IPS-18c (cell line): Measurements from ENCODE around the gene MALRD1.

ENCODE experiments used
- H3K4me3 ChIP-seq: 2 replicates; pipeline ENCODE4 v1.7.0; 2013; ENCODE audit warnings: low read depth, mild to moderate bottlenecking, low read length, moderate library complexity; ENCODE audit not compliant: insufficient read depth
- H3K9me3 ChIP-seq: one replicate; pipeline ENCODE4 v1.6.1; 2013; ENCODE audit warnings: mild to moderate bottlenecking, low read length, moderate library complexity; ENCODE audit not compliant: control insufficient read depth, insufficient read depth

The MALRD1 gene

DNA sequence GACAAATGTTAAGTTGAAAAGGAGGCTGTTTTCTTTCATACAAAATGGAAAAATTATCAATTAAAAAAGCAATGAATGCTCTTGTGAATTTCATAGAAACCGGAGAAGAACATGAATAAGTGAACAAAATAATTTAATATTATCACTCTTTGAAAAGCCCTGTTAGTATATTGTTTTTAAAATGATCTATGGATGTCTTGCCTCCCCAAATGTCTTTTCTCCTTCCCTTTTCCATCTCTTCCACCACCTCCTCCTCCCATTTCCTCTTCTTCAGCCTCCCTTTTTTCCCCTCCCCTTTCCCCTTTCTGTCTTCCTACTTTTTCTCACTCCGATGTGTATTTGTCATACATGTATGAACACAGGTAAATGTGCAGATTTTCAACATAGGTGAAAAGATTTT is 234.7 kb downstream of the MALRD1 start:
- Histone ChIP-seq H3K4me3 (no peak overlapping the region), H3K9me3 (no peaks in the 10 kb centered on the region)

- Histone ChIP-seq H3K9me3 (no peaks in the 10 kb centered on the region), H3K4me3 (no peak overlapping the region)
Observed at GRCh38 chr10:19283786-19284185, 235.2 kb downstream of the MALRD1 start.

- H3K9me3 ChIP-seq, result no peaks in the 10 kb centered on the region
- no peak overlapping the region for H3K4me3 ChIP-seq
Observed at GRCh38 chr10:19290770-19291169, 242.2 kb downstream of the MALRD1 start.

- Histone ChIP-seq H3K9me3 (no peaks in the 10 kb centered on the region), H3K4me3 (no peak overlapping the region)
Observed at GRCh38 chr10:19294233-19294632, 245.6 kb downstream of the MALRD1 start.

DNA sequence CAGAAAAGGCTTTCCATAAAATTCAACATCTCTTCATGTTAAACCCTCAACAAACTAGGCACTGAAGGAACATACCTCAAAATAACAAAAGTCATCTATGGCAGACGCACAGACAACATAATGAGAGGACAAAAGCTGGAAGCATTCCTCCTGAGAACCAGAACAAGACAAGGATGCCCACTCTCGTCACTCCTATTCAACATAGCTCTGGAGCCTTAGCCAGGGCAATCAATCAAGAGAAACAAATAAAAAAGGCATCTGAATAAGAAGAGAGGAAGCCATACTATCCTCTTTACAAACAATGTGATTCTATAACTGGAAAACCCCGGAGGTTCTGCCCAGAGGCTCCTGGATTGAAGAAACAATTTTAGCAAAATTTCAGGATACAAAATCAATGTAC is 251.0 kb downstream of the MALRD1 start:
- H3K4me3 ChIP-seq, result no peak overlapping the region

GRCh38 chr10:19302117-19302516 is 253.5 kb downstream of the MALRD1 start:
- no peaks in the 10 kb centered on the region for H3K9me3 ChIP-seq
- H3K4me3 ChIP-seq, result no peak overlapping the region

More for the DNA sequence above, 251.0 kb downstream of the MALRD1 start:
- no peaks in the 10 kb centered on the region for H3K9me3 ChIP-seq

DNA sequence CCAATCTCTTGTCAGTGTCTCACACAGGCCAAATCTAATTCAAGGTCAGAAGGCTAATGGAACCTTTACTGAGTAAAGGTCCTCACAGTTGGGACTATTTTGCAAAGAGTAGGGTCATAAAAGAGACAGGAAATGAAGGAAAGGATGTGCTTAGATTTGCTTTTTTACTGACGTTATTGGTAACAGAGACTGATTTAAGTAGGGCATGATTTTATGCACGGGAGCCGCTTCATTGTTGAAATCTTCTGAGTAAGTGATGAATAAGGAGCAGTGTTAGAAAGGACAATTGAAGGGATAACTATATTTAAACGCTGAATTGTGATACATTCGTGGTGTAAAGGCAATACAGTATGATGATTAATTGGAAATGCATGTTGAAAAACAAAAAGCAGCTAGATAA is 261.5 kb downstream of the MALRD1 start:
- Histone ChIP-seq H3K9me3 (no peaks in the 10 kb centered on the region), H3K4me3 (no peak overlapping the region)

DNA sequence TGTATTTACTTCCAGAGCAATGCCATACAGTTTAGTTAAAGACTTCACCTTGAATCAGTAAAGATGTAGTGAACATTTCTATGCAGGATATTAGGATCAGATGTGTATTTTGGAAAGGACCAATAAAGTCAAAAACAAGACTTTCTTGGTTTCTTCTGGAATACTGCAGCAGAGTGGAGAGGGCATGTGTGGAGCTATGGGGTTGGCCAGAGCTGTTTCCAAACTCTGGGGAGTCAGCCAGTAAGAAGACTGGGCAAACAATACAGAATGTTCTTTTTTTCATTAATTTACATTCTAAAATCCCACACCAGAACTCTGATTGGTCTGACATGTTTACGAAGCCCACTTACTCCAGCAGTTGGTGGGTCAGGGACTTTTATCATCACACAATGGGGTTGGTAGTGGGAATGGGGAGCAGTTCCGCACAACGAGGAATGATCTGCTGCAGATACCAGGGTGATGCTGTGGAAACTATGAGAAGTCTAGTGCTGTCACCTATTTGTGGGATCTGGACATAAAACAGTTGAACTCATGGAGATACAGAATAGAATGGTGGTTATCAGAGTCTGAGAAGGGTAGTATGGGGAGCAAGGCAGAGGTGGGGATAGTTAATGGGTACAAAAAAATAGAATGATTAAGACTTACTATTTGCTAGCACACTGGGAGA is 267.7 kb downstream of the MALRD1 start:
- no peak overlapping the region for H3K4me3 ChIP-seq
- no peaks in the 10 kb centered on the region for H3K9me3 ChIP-seq

DNA sequence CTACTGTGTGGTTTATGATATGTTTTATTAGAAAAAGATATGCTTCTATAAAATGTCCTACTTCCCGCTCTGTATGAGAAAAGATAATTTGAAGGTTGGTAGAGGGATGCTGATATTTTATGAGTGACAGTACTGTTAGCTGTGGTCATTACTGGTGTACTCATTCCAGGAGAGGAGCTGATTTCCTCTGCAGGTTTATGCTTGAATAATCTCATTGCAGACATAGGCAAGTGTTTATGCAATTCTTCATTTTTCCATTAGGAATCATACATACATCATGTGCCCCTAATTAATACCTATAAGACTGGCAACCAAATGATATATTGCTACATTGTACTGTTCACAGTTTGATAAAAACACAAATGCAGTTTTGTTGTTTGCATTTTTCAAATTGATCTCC is 269.4 kb downstream of the MALRD1 start:
- Histone ChIP-seq H3K9me3 (no peaks in the 10 kb centered on the region), H3K4me3 (no peak overlapping the region)

- no peaks in the 10 kb centered on the region for H3K9me3 ChIP-seq
Observed at GRCh38 chr10:19325581-19325980, 277.0 kb downstream of the MALRD1 start.

GRCh38 chr10:19328582-19328981 is 280.0 kb downstream of the MALRD1 start:
- H3K9me3 ChIP-seq, result no peaks in the 10 kb centered on the region
- no peak overlapping the region for H3K4me3 ChIP-seq

More at GRCh38 chr10:19325581-19325980, 277.0 kb downstream of the MALRD1 start:
- no peak overlapping the region for H3K4me3 ChIP-seq

GRCh38 chr10:19329475-19329874 is 280.9 kb downstream of the MALRD1 start:
- Histone ChIP-seq H3K9me3 (no peaks in the 10 kb centered on the region), H3K4me3 (no peak overlapping the region)

- H3K4me3 ChIP-seq, result no peak overlapping the region
- no peaks in the 10 kb centered on the region for H3K9me3 ChIP-seq
Observed at GRCh38 chr10:19332304-19332703, 283.7 kb downstream of the MALRD1 start.

DNA sequence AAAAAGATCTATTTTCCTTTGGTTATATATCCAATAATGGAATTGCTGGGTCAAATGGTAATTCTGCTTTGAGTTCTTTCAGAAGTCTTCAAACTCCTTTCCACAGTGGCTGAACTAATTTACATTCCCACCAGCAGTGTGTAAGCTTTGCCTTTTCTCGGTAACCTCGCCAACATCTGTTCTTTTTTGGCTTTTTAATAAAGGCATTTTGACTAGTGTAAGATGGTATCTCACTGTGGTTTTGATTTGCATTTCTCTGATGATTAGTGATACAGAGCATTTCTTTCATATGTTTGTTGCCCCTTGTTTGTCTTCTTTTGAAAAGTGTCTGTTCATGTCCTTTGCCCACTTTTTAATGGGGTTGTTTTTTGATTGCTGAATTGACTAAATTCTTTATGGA is 285.0 kb downstream of the MALRD1 start:
- H3K9me3 ChIP-seq, result no peaks in the 10 kb centered on the region
- no peak overlapping the region for H3K4me3 ChIP-seq

DNA sequence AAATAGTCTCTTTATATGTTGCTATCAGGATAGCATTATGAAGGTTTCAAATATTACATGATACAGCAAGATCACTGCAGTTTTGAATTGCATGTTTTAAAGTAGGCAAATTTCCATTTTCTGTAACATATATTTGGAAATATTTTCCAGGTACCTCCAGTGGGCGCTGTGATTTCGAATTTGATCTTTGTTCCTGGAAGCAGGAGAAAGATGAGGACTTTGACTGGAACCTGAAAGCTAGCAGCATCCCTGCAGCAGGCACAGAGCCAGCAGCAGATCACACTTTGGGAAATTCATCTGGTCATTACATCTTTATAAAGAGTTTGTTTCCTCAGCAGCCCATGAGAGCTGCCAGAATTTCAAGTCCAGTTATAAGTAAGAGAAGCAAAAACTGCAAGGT is 299.0 kb downstream of the MALRD1 start:
- H3K4me3 ChIP-seq, result no peak overlapping the region
- no peaks in the 10 kb centered on the region for H3K9me3 ChIP-seq

- H3K4me3 ChIP-seq, result no peak overlapping the region
Observed at GRCh38 chr10:19367176-19367575, 318.6 kb downstream of the MALRD1 start.

DNA sequence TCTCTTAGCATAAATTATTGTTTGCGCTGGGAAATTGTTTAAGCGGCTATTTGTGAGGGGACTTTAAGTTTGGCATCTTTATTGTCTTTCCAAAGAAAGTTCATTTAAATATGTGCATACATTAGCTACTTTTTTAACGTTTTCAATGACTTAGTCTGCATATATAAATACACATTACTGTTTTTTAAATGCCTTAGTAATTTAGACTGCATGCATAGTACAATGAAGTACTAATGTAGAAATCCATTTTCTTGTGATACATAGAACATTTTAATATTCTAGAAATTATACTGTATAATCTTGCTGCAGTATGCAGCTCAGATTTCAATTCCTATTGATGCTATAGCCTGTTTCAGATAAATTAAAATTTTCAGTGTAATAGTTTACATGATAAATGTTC is 325.4 kb downstream of the MALRD1 start:
- Histone ChIP-seq H3K9me3 (no peaks in the 10 kb centered on the region), H3K4me3 (no peak overlapping the region)

More at GRCh38 chr10:19367176-19367575, 318.6 kb downstream of the MALRD1 start:
- no peaks in the 10 kb centered on the region for H3K9me3 ChIP-seq

DNA sequence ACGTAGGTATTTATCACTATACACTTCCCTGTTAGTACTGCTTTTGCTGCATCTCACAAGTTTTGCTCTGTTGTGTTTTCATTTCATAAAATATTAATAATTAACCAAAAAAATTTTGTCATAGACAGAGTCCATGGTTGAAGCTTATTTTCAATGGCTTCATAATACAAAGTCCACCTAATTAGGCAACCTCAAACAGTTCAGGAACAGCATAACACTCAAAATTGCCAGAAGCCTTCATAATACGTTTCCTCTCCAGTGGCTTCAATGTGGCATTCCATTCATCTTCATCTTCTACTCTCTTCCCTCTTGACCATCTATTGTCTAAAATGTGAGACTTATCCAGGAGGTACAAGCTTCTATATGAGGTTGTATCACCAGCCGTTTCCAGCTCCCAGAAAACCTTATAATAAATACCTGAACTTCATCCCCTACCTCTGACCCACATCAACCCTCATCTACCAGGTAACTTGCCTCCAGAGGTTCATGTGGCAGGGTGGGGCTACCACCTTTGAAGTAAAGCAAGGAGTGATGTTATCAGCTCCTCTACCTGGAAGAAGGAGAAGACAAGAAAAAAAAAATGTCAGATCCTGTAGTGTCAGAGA is 337.3 kb downstream of the MALRD1 start:
- H3K4me3 ChIP-seq, result no peak overlapping the region
- H3K9me3 ChIP-seq, result no peaks in the 10 kb centered on the region

DNA sequence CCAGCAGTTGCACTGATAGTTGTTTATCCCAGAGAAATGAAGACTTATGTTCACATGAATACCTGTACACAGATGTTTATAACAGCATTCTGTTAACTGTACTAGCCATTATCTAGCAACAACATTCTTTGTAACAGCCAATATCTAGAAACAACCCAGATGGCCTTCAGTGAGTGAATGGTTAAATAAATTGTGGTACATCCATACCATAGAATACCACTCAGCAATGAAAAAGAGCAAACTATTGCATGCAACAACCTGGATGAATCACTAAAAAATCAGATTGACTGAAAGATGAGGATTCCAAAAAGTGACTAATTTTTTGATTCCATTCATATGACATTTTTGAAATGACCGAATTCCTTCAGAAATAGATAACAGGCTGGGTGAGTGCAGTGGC is 360.3 kb downstream of the MALRD1 start:
- Histone ChIP-seq H3K9me3 (no peaks in the 10 kb centered on the region), H3K4me3 (no peak overlapping the region)
